H1 (cell line): ENCODE measurements around the gene VSTM2L. TPM values are rescaled to one million over a fixed set of nuclear protein-coding genes. Genes with fewer than 3 reads are reported as not detected.

Source experiments
- CTCF ChIA-PET: fragments of 300-600 bp; sonication (Branson Sonifier 250); formaldehyde crosslinking; loops from one replicate; lab custom pipeline; 2021; ENCODE audit not compliant: partially characterized antibody; lab: Charles Lee
- POLR2A ChIA-PET: fragments of 300-600 bp; sonication (Branson Sonifier 250); formaldehyde crosslinking; loops from one replicate; lab custom pipeline; 2021; ENCODE audit warnings: inconsistent platforms; ENCODE audit not compliant: partially characterized antibody; lab: Charles Lee
- DNase-seq, 2 experiments: peaks; one replicate each; pipeline versions ENCODE4 v3.0.0 to v3.0.0-alpha.2; 2010 to 2022; ENCODE audit warnings: low spot score in 2 of 2, low read depth in 1 of 2, mixed read lengths in 1 of 2
- FAIRE-seq: peaks from 2 replicates; lab custom pipeline; 2011; peaks lifted over from hg19 to GRCh38; lab: Jason Lieb, UNC
- H2AFZ ChIP-seq: 2 replicates; pipeline ENCODE4 v1.8.1; 2012; ENCODE audit warnings: low read length, inconsistent platforms
- H2AK5ac ChIP-seq: 2 replicates; pipeline ENCODE4 v1.6.1; 2013; ENCODE audit warnings: low read depth, low read length
- H2BK120ac ChIP-seq: replicated peaks from 2 replicates; pipeline ENCODE3; 2013; ENCODE audit warnings: low read depth, low read length, inconsistent platforms
- H2BK12ac ChIP-seq: 2 replicates; pipeline ENCODE4 v1.6.1; 2013; ENCODE audit warnings: low read depth, low read length
- H2BK15ac ChIP-seq: 2 replicates; pipeline ENCODE4 v1.6.1; 2013; ENCODE audit warnings: low read length
- H2BK20ac ChIP-seq: 2 replicates; pipeline ENCODE4 v1.6.1; 2013; ENCODE audit warnings: low read length
- H2BK5ac ChIP-seq: 2 replicates; pipeline ENCODE4 v1.6.1; 2013; ENCODE audit warnings: low read depth, low read length
- H3K14ac ChIP-seq: 2 replicates; pipeline ENCODE4 v1.6.1; 2013; ENCODE audit warnings: inconsistent platforms; ENCODE audit not compliant: insufficient read length
- H3K18ac ChIP-seq: 2 replicates; pipeline ENCODE4 v1.6.1; 2013; ENCODE audit warnings: low read length; ENCODE audit errors: extremely low read depth
- H3K23ac ChIP-seq: 2 replicates; pipeline ENCODE4 v1.6.1; 2013; ENCODE audit warnings: inconsistent platforms; ENCODE audit not compliant: insufficient read length
- H3K23me2 ChIP-seq: 2 replicates; pipeline ENCODE4 v1.6.1; 2013; ENCODE audit warnings: low read depth, low read length
- H3K27ac ChIP-seq: 2 replicates; pipeline ENCODE4 v1.6.1; 2011; ENCODE audit warnings: low read depth, low read length, inconsistent platforms
- H3K27me3 ChIP-seq, 4 experiments: replicated peaks in 1 of 4; 1 replicate in 1 of 4; 2 replicates in 3 of 4; pipeline versions ENCODE4 v1.6.1 to v1.8.1; 2011 to 2013; ENCODE audit warnings: low read length in 3 of 4, mild to moderate bottlenecking in 3 of 4, inconsistent platforms in 2 of 4, mixed read lengths in 2 of 4, moderate library complexity in 1 of 4; ENCODE audit not compliant: control insufficient read depth in 3 of 4, insufficient read depth in 3 of 4; ENCODE audit errors: extremely low read depth in 1 of 4
- H3K36me3 ChIP-seq, 4 experiments: 2 replicates each; pipeline versions ENCODE4 v1.6.1 to v1.8.1; 2011 to 2013; ENCODE audit warnings: mild to moderate bottlenecking in 4 of 4, low read length in 3 of 4, moderate library complexity in 2 of 4, control low read depth in 1 of 4, inconsistent platforms in 1 of 4; ENCODE audit not compliant: insufficient read depth in 4 of 4, control insufficient read depth in 2 of 4
- H3K4ac ChIP-seq: replicated peaks from 2 replicates; pipeline ENCODE3; 2013; ENCODE audit warnings: low read length, low read depth, mixed read lengths, inconsistent platforms; ENCODE audit not compliant: insufficient read length
- H3K4me1 ChIP-seq, 4 experiments: replicated peaks in 1 of 4; 1 replicate in 1 of 4; 2 replicates in 3 of 4; pipeline versions ENCODE4 v1.6.1 to v1.8.1; 2011 to 2013; ENCODE audit warnings: low read length in 3 of 4, inconsistent platforms in 2 of 4, mixed read lengths in 1 of 4; ENCODE audit not compliant: insufficient read depth in 4 of 4, control insufficient read depth in 3 of 4
- H3K4me2 ChIP-seq, 2 experiments: 2 replicates each; pipeline versions ENCODE4 v1.6.1 to v1.8.1; 2011 to 2013; ENCODE audit warnings: low read depth in 2 of 2, low read length in 2 of 2, control low read depth in 1 of 2, inconsistent platforms in 1 of 2, mild to moderate bottlenecking in 1 of 2; ENCODE audit not compliant: insufficient read depth in 1 of 2
- H3K4me3 ChIP-seq, 4 experiments: fragments of 200-600, 300-600 bp in 1 of 4; sonication (generic), shearing (Covaris generic), sonication (Bioruptor Twin) in 1 of 4; 2 replicates each; pipeline versions ENCODE4 v1.5.1 to v1.8.1; 2011 to 2016; ENCODE audit warnings: low read length in 4 of 4, low read depth in 3 of 4, control low read depth in 2 of 4, inconsistent platforms in 2 of 4, mild to moderate bottlenecking in 2 of 4, mixed read lengths in 1 of 4, moderate library complexity in 1 of 4; ENCODE audit not compliant: insufficient read depth in 2 of 4; ENCODE audit errors: extremely low read depth in 1 of 4
- H3K56ac ChIP-seq: replicated peaks from 2 replicates; pipeline ENCODE3; 2013; ENCODE audit warnings: low read depth, mild to moderate bottlenecking, mixed read lengths, low read length, inconsistent platforms; ENCODE audit not compliant: insufficient read length
- H3K79me1 ChIP-seq: 2 replicates; pipeline ENCODE4 v1.6.1; 2013; ENCODE audit warnings: low read depth, low read length, control low read depth
- H3K79me2 ChIP-seq, 2 experiments: 2 replicates each; pipeline versions ENCODE4 v1.6.1 to v1.8.1; 2012 to 2013; ENCODE audit warnings: low read length in 2 of 2, mild to moderate bottlenecking in 2 of 2, inconsistent platforms in 1 of 2; ENCODE audit not compliant: insufficient read depth in 2 of 2, control insufficient read depth in 1 of 2
- H3K9ac ChIP-seq, 4 experiments: replicated peaks in 1 of 4; 1 replicate in 1 of 4; 2 replicates in 3 of 4; pipeline versions ENCODE4 v1.6.1 to v1.8.1; 2011 to 2013; ENCODE audit warnings: low read depth in 3 of 4, low read length in 3 of 4, control low read depth in 2 of 4, mild to moderate bottlenecking in 2 of 4, moderate library complexity in 2 of 4, inconsistent platforms in 1 of 4; ENCODE audit errors: extremely low read depth in 1 of 4
- H3K9me3 ChIP-seq, 2 experiments: 2 replicates each; pipeline versions ENCODE4 v1.6.1 to v1.8.1; 2012 to 2013; ENCODE audit warnings: mild to moderate bottlenecking in 2 of 2, moderate library complexity in 2 of 2, control low read depth in 1 of 2, inconsistent platforms in 1 of 2, low read depth in 1 of 2, low read length in 1 of 2, mixed read lengths in 1 of 2; ENCODE audit not compliant: insufficient read depth in 2 of 2
- H4K20me1 ChIP-seq, 2 experiments: replicated peaks in 1 of 2; 2 replicates each; pipeline versions ENCODE3 to v1.8.1; 2011 to 2013; ENCODE audit warnings: inconsistent platforms in 2 of 2, low read length in 2 of 2, mild to moderate bottlenecking in 1 of 2; ENCODE audit not compliant: insufficient read depth in 2 of 2, control insufficient read depth in 1 of 2
- H4K5ac ChIP-seq: 2 replicates; pipeline ENCODE4 v1.6.1; 2013; ENCODE audit warnings: low read length, low read depth, mixed read lengths, inconsistent platforms; ENCODE audit not compliant: insufficient read length
- H4K8ac ChIP-seq: 2 replicates; pipeline ENCODE4 v1.8.0; 2013; ENCODE audit warnings: mild to moderate bottlenecking, moderate library complexity, low read length, inconsistent platforms; ENCODE audit not compliant: insufficient read depth; ENCODE audit errors: extremely low read depth
- H4K91ac ChIP-seq: replicated peaks from 2 replicates; pipeline ENCODE3; 2013; ENCODE audit warnings: low read length, mixed read lengths, inconsistent platforms; ENCODE audit not compliant: insufficient read length
- CEBPB ChIP-seq: IDR thresholded peaks from 2 replicates; pipeline ENCODE4 v1.6.1; 2012; ENCODE audit warnings: low read depth, low read length
- TAF1 ChIP-seq: IDR thresholded peaks from 2 replicates; pipeline ENCODE4 v1.6.1; 2011; ENCODE audit warnings: mild to moderate bottlenecking, low read depth, low read length
- WGBS, 2 experiments: shearing (Covaris generic) in 1 of 2; methylation state at CpG; one replicate each; pipeline versions ENCODE4 v1.1.6 to v1.1.7; 2013 to 2015; ENCODE audit warnings: low lambda C conversion rate in 2 of 2, mixed read lengths in 2 of 2, inconsistent platforms in 1 of 2, low coverage in 1 of 2, missing lambda C conversion rate in 1 of 2; ENCODE audit not compliant: insufficient replicate concordance in 2 of 2, insufficient coverage in 1 of 2, insufficient read length in 1 of 2; ENCODE audit errors: extremely low coverage in 1 of 2, missing lambda C conversion rate in 1 of 2; 5-methylcytosine and 5-hydroxymethylcytosine counted together
- polyA plus RNA-seq, 7 experiments: library from polyadenylated mRNA; depleted of rRNA in 3 of 7; stranded (reverse) in 5 of 7; unstranded in 2 of 7; fragments of >200 nt in 5 of 7; fragments of 200-250 nt in 2 of 7; gene quantifications; 1 replicate in 5 of 7; 2 replicates in 1 of 7; 4 replicates in 1 of 7; pipeline versions ENCODE4 v1.2.1 to v1.2.3, GENCODE V29; 2011 to 2013; ENCODE audit warnings: missing spikeins in 2 of 7, mixed read lengths in 2 of 7
- total RNA-seq: library from RNA; stranded (reverse); fragmentation: NEBNext Ultra II Directional; extraction: Animal tissue kit (Norgen Biotek cat#: 25700); gene quantifications from 2 replicates; pipeline ENCODE4 v1.2.1, GENCODE V29; 2021

Gene VSTM2L
- total and polyA plus RNA-seq, 2 of the 8 experiments (the other 6 are each of a cell fraction or from before 2014, with no cell fraction given), result 1.3 to 3.2 TPM

- H3K4me3 ChIP-seq, result no peak overlapping the region
- no peak overlapping the region for H3K18ac ChIP-seq
- no peak overlapping the region for H2AFZ ChIP-seq
- peaks cover 9 to 30% (median 22%) of the 10 kb centered on the region in 4 experiments for H3K4me1 ChIP-seq
- H3K9ac ChIP-seq, result no peak overlapping the region
- H3K36me3 ChIP-seq, result no peaks in the 10 kb centered on the region
- 0 out of 4 replicates have a peak overlapping the region, but pooled peaks of 1 of the 2 experiments have one; percentile 5 for H3K4me2 ChIP-seq
- H2BK12ac ChIP-seq, result no peak overlapping the region
- H2BK120ac ChIP-seq, result no peak overlapping the region
- H4K20me1 ChIP-seq, result peaks cover 2 to 3% of the 10 kb centered on the region in 2 experiments
- TF ChIP-seq CEBPB, result no peak
- no peak for TF ChIP-seq TAF1
- WGBS, 2 experiments, result 78% methylated on average over 7 of the region's 8 CpGs; no CpG with 5 or more reads in 1 of the 2 experiments
- FAIRE-seq (no peak), DNase-seq (no peak)
- no peaks in the 10 kb centered on the region; a peak in 2 of 7 replicates for H3K27me3 ChIP-seq
- no peak overlapping the region for H3K56ac ChIP-seq
- no peak overlapping the region for H2BK20ac ChIP-seq
- H3K4ac ChIP-seq, result no peak overlapping the region
- H2BK5ac ChIP-seq, result no peak overlapping the region; the same call in 1 of the 2 replicates
- ChIA-PET POLR2A (interaction anchor here (0.6 kb wide), 1 partner anchor 585 kb away, joined by 3 read pairs; no protein-coding TSS in a partner anchor), CTCF (interaction anchor here (0.6 to 2.3 kb wide), 4 partner anchors 37 to 260 kb away, joined by 3 to 14 read pairs (median 4); no protein-coding TSS in a partner anchor)
- no peak overlapping the region for H4K8ac ChIP-seq
- peaks cover 4% of the 10 kb centered on the region; the same call in 1 of the 2 replicates for H3K23me2 ChIP-seq
- no peak overlapping the region for H3K14ac ChIP-seq
- H3K79me2 ChIP-seq, result no peaks in the 10 kb centered on the region
- no peak overlapping the region for H3K23ac ChIP-seq
- H4K5ac ChIP-seq, result no peak overlapping the region
- no peak overlapping the region for H3K27ac ChIP-seq
- no peaks in the 10 kb centered on the region for H3K9me3 ChIP-seq
- H2BK15ac ChIP-seq, result no peak overlapping the region
- H3K79me1 ChIP-seq, result no peaks in the 10 kb centered on the region
- H2AK5ac ChIP-seq, result no peak overlapping the region
- H4K91ac ChIP-seq, result no peak overlapping the region
These were observed 2.0 kb downstream of the VSTM2L start for GRCh38 chr20:37904845-37905373.
